Tibial nerve (tissue), 4 donors: ENCODE data around the gene AHSG. TPM values are rescaled to one million over a fixed set of nuclear protein-coding genes. Genes with fewer than 3 reads are reported as not detected.

Experiments used
- DNase-seq, 2 donors: peaks; one replicate each; pipeline ENCODE4 v3.0.0-alpha.2; 2019; ENCODE audit warnings: low spot score in 2 of 2
- H3K27ac ChIP-seq, 4 donors: fragments of 200-600 bp; sonication (generic) in 3 of 4; one replicate each; pipeline ENCODE4 v1.5.1; 2017 to 2019; ENCODE audit warnings: mild to moderate bottlenecking in 1 of 4
- H3K27me3 ChIP-seq, 2 donors: fragments of 200-600 bp; sonication (generic) in 1 of 2; one replicate each; pipeline versions ENCODE4 v1.5.1 to v1.6.0; 2017 to 2019
- H3K36me3 ChIP-seq, 3 donors: fragments of 200-600 bp; sonication (generic); one replicate each; pipeline ENCODE4 v1.5.1; 2018 to 2019
- H3K4me1 ChIP-seq, 4 donors: fragments of 200-600 bp; sonication (generic) in 3 of 4; one replicate each; pipeline ENCODE4 v1.5.1; 2017 to 2019
- H3K4me3 ChIP-seq, 4 donors: fragments of 200-600 bp; sonication (generic) in 3 of 4; one replicate each; pipeline ENCODE4 v1.5.1; 2017 to 2019; ENCODE audit warnings: mild to moderate bottlenecking in 1 of 4, moderate library complexity in 1 of 4
- H3K9me3 ChIP-seq, 4 donors: fragments of 200-600 bp; sonication (generic) in 3 of 4; one replicate each; pipeline ENCODE4 v1.5.1; 2017 to 2019
- CTCF ChIP-seq, 5 experiments: fragments of 200-600 bp in 3 of 5; fragments of 450-650 bp in 2 of 5; sonication (generic) in 3 of 5; IDR thresholded peaks; one replicate each; pipeline ENCODE4 v1.5.1; 2016 to 2019; ENCODE audit warnings: antibody characterized with exemption in 5 of 5, mild to moderate bottlenecking in 3 of 5, moderate library complexity in 2 of 5
- EP300 ChIP-seq, 2 donors: sonication (generic); formaldehyde crosslinking; IDR thresholded peaks; one replicate each; pipeline ENCODE4 v1.6.1; 2017; ENCODE audit warnings: antibody characterized with exemption in 2 of 2, mild to moderate bottlenecking in 1 of 2
- POLR2A ChIP-seq, 2 donors: fragments of 450-650 bp; IDR thresholded peaks; one replicate each; pipeline ENCODE4 v1.6.1; 2017; ENCODE audit warnings: antibody characterized with exemption in 2 of 2, mild to moderate bottlenecking in 2 of 2, moderate library complexity in 2 of 2
- WGBS, 2 donors: methylation state at CpG; one replicate each; pipeline ENCODE4 v1.1.5; 2018; 5-methylcytosine and 5-hydroxymethylcytosine counted together
- small RNA-seq: library from RNA; depleted of rRNA; stranded (forward); fragments of <200 nt; gene quantifications from one replicate; pipeline ENCODE3, GENCODE V24; 2016
- total RNA-seq, 4 donors: library from RNA; depleted of rRNA; stranded (reverse); fragments of >200 nt; gene quantifications; one replicate each; pipeline ENCODE4 v1.1.0, GENCODE V29; 2016

Gene AHSG
- total RNA-seq, 4 donors from 2014 or later = not detected

- TF ChIP-seq EP300 (IDR thresholded peaks at IDR 0.05) = no peak
- TF ChIP-seq POLR2A (IDR thresholded peaks at IDR 0.05) = no peak
- no peak for TF ChIP-seq CTCF (IDR thresholded peaks at IDR 0.05)
- no peaks in the 10 kb centered on the region for H3K9me3 ChIP-seq
- WGBS, 2 donors = 63 to 75% methylated on average over 8 of the region's 8 CpGs
- DNase-seq = no peak
- no peaks in the 10 kb centered on the region for H3K36me3 ChIP-seq
- no peaks in the 10 kb centered on the region for H3K27me3 ChIP-seq
- no peak within 1 kb of the TSS for H3K4me3 ChIP-seq
- H3K27ac ChIP-seq = no peak within 1 kb of the TSS
- no peaks in the 10 kb centered on the region for H3K4me1 ChIP-seq
These were observed 52.8 kb downstream of the AHSG start, which contains the start of gene HRG for GRCh38 chr3:186665625-186666188. Gene HRG, plus strand, starts transcription at chr3:186666014. Its CDS starts 18 bp downstream, at chr3:186666032.

GRCh38 chr3:186668426-186668825 is 55.6 kb downstream of the AHSG start:
- DNase-seq = no peak
- Histone ChIP-seq H3K4me3 (no peak overlapping the region), H3K4me1 (no peaks in the 10 kb centered on the region), H3K9me3 (no peaks in the 10 kb centered on the region), H3K27me3 (no peaks in the 10 kb centered on the region), H3K27ac (no peak overlapping the region), H3K36me3 (no peaks in the 10 kb centered on the region)
- WGBS, 2 donors = 72 to 78% methylated on average over 6 of the region's 6 CpGs
- TF ChIP-seq POLR2A (IDR thresholded peaks at IDR 0.05) = no peak
- no peak for TF ChIP-seq EP300 (IDR thresholded peaks at IDR 0.05)
- TF ChIP-seq CTCF (IDR thresholded peaks at IDR 0.05) = no peak

- H3K27me3 ChIP-seq = no peaks in the 10 kb centered on the region
- no peaks in the 10 kb centered on the region for H3K36me3 ChIP-seq
- WGBS, 2 donors = 79% methylated on average over 2 of the region's 2 CpGs
- H3K4me1 ChIP-seq = no peaks in the 10 kb centered on the region
- no peak overlapping the region for H3K27ac ChIP-seq
- no peak for TF ChIP-seq EP300 (IDR thresholded peaks at IDR 0.05)
- TF ChIP-seq POLR2A (IDR thresholded peaks at IDR 0.05) = no peak
- TF ChIP-seq CTCF (IDR thresholded peaks at IDR 0.05) = no peak
- no peaks in the 10 kb centered on the region for H3K9me3 ChIP-seq
- DNase-seq = no peak
- H3K4me3 ChIP-seq = no peak overlapping the region
These were observed 56.7 kb downstream of the AHSG start for GRCh38 chr3:186669378-186670084.

- Histone ChIP-seq H3K9me3 (no peaks in the 10 kb centered on the region), H3K27me3 (no peaks in the 10 kb centered on the region), H3K4me1 (no peaks in the 10 kb centered on the region), H3K4me3 (no peak overlapping the region), H3K36me3 (no peaks in the 10 kb centered on the region), H3K27ac (no peak overlapping the region)
- no peak for DNase-seq
- TF ChIP-seq EP300 (IDR thresholded peaks at IDR 0.05) (no peak), POLR2A (IDR thresholded peaks at IDR 0.05) (no peak), CTCF (IDR thresholded peaks at IDR 0.05) (no peak)
These were observed 57.3 kb downstream of the AHSG start for GRCh38 chr3:186670155-186670554.

Small RNA genes within 50 kb of the gene (small RNA-seq; reads per million reads assigned to genes)
- gene RF00017 = not detected

Other genes with a start within 250 kb of the AHSG start
- 10 to 100 TPM in 1 of 4 donors, 1 to 10 TPM in 3; 3.0 to 12.2 (median 3.2) TPM for gene CRYGS, start 68.7 kb upstream of the AHSG start, total RNA-seq
- gene TBCCD1, start 45.7 kb upstream of the AHSG start, total RNA-seq = 10 to 100 TPM; 10.5 to 17.0 (median 11.4) TPM
- 10 to 100 TPM; 24.3 to 47.5 (median 44.7) TPM for gene DNAJB11, start 42.3 kb upstream of the AHSG start, total RNA-seq
- not detected for gene FETUB, start 27.3 kb downstream of the AHSG start, total RNA-seq
- not detected for gene HRG, start 53.0 kb downstream of the AHSG start, total RNA-seq
- not detected for gene KNG1, start 104.3 kb downstream of the AHSG start, total RNA-seq
- gene EIF4A2, start 170.5 kb downstream of the AHSG start, total RNA-seq = 100 to 1,000 TPM; 285 to 465 (median 364) TPM
- 10 to 100 TPM in 3 of 4 donors, 1 to 10 TPM in 1; 5.4 to 14.2 (median 11.8) TPM for gene RFC4, start 193.4 kb downstream of the AHSG start, total RNA-seq
- gene ADIPOQ, start 229.7 kb downstream of the AHSG start, total RNA-seq = 100 to 1,000 TPM in 3 of 4 donors, 10 to 100 TPM in 1; 70.8 to 213 (median 172) TPM